HS-27A (cell line): ENCODE data around the gene NHLH1.

Experiments
- DNase-seq: peaks from one replicate; pipeline ENCODE4 v3.0.0-alpha.2; 2012; ENCODE audit warnings: low read depth, missing footprints

NHLH1 gene

GRCh38 chr1:160359559-160360226, 7.2 kb upstream of the NHLH1 start:
- no peak for DNase-seq

DNA sequence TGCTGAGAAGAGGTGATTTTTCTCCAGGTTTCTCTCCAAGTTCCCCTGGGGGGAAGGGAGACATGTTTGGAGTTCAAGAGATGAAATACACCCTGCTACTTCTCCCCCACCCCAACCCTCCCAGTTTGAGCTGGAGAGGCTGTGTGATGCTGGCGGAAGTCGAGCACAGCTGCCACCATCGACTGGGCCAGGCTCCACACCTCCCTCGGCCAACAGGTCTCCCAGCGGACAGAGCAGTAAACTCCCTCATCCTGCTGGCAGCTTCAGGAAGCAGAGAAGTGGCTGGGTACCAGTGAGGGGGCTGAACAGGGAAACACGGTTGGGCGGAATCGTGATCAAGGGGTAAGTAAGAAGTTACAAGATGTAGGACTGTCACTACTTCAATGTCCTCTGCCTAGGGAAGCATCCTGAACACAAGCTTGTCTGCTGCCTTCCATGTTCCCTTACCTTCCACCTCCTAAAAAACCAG, 6.6 kb upstream of the NHLH1 start:
- no peak for DNase-seq

DNA sequence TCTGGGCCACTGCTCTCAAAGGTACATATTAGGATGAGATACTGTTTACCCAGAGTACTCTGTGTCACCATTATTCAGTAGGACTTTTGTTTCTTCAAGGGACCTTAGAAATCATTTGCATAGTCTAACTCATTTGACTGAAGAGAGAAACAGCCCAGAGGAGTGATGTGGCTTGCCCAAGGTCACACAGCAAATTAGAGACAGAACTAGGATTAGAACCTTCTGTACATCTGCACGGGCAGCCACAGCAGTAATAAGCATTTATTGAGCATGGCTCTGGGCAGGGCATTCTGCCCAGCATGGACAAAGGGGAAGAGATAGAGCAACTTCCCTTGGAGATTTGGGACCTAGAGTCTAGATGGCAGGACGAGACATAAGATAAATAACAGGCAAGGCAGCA, 5.7 kb upstream of the NHLH1 start:
- no peak for DNase-seq

DNA sequence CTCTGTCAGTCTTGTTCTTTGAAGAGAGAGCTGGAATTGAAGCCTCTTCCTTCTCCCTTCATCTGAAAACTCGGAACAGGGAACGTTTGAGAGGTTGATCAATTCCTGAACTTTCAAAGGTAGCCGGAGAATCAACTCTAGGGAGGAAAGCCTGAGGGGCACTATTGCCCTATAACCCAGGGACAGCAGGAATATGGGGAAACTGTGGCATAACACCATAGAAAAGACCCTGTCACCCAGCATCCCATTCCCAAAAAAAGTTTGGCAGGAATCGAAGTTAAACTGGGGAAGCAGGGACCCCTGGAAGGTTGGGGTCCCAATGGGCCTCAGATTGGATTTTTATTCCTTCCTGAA, 5.1 kb upstream of the NHLH1 start:
- DNase-seq = no peak

DNA sequence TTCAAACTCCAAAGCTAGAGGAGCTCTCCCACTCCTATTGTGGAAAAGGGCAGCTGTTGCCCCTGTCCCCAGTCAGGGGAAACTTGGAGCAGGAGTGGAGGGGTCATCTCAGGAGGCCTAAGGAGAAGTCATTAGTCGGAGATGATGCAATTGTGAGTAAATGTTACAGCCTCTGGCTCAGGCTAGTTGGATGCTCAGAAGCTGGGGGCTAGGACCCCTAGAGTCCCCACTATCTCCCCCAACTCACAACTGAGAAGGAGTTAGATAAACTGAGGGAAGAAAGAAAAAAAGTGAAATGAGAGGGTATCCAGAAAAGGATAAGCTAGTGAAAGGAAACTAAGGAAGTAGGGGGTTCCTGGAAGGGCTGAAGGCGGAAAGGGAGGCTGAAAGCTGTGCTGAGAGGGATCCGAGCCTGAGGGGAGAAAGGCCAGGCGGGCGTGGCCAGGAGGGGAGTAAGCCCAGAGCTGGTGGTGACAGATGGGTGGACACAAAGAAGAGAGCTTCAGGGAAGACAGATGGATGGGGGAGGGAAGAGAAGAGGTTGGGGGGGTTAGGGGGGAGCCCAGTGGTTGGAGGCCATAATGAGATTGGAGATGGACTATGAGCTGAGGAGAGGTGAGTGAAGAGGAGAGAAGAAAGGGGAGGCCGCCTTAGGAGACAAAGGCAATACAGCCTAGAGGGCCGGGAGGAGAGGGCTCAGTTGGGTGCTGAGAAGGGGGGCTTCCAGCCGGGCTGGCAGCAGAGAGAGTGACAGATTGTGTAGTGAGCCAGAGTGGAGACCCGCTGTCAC, 4.5 kb upstream of the NHLH1 start:
- no peak for DNase-seq

DNA sequence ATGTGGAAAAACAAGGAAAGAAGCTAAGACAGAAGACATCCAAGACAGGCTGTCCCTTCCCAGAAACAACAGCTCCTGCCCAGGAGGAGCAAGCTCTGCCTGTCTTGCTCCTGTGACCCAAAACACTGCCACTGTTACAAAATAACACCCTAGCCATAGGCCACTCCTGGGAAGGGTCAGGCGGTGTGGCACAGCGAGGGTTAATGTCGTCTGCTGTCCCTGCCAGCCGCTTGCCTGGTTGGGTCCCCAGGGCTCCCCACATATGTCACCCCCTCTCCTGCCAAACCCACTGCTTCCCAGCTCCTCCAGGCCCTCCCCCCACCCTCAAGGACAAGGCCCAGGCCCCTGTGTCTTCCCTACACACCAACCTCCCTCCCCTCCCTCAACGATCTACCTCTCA, 3.9 kb upstream of the NHLH1 start:
- DNase-seq = no peak

- DNase-seq = no peak
Observed at GRCh38 chr1:160363951-160364735, 2.7 kb upstream of the NHLH1 start.

DNA sequence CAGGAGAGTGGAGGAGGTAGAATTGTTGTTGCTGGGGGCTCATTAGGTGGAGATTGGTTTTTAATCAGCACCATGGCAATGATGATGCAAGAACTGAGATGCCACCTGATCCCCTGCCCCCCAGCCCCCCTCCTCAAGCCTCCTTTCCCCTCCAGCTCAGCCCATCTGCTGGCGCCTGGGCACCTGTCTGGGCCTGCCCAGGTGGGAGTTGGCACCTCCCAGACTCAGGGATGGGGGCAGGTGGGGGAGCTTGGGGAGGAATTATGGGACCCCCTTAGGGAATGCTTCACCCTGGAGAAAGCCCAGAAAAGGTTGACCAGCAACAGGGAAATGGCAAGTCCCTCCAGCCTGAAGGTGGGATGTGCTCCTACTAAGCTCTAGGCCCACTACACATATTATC, 1.5 kb upstream of the NHLH1 start:
- no peak for DNase-seq

GRCh38 chr1:160367516-160367900, 637 bp downstream of the NHLH1 start:
- DNase-seq = no peak

DNA sequence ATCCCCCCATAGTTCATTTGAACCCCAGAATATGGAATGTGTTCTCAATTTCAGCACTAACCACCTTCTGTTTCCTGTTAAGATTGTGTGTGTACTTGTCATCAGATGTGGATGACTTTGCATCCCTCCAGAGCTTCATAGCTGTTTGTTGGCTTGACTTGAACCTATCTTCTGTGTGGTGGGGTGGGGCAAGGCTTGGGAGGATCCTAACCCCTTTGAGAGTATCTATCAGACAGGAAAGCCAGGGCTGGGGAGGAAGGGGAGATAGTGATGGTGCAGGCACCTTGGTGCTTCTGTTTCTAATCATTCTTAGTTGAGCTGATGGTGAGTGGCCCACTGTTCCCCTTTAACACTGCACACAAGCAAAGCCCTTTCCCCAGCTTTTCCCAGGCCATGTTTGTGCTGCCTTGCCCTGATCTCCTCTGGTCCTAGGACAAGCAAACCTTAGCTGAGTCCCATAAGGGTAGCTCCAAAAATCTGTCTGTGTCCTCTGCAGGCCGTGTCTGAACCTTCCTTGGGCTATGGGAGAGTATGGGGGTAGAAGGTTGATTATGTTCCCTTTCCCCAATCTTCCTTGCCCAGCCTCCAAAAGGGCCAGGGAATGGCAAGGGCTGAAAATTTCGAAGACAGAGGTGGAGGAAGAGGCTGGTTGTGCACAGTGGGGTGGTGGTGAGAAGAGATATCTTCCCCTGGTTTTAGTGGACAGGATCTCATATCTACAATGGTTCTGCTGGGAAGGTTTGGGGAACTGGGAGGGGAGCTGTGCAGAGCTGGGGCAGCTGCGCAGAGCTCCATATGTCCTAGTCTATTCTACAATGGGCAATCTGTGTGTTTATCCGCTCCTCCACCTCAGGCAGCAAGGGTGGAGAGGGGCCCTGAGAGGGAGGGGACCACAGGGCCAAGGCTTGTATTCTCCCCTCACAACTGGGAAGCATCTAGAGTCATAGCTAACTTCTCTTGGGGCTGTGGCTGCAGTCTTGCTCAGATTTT, 1.4 kb downstream of the NHLH1 start:
- no peak for DNase-seq

- DNase-seq = no peak
Observed at GRCh38 chr1:160369087-160369486, 2.2 kb downstream of the NHLH1 start.

DNA sequence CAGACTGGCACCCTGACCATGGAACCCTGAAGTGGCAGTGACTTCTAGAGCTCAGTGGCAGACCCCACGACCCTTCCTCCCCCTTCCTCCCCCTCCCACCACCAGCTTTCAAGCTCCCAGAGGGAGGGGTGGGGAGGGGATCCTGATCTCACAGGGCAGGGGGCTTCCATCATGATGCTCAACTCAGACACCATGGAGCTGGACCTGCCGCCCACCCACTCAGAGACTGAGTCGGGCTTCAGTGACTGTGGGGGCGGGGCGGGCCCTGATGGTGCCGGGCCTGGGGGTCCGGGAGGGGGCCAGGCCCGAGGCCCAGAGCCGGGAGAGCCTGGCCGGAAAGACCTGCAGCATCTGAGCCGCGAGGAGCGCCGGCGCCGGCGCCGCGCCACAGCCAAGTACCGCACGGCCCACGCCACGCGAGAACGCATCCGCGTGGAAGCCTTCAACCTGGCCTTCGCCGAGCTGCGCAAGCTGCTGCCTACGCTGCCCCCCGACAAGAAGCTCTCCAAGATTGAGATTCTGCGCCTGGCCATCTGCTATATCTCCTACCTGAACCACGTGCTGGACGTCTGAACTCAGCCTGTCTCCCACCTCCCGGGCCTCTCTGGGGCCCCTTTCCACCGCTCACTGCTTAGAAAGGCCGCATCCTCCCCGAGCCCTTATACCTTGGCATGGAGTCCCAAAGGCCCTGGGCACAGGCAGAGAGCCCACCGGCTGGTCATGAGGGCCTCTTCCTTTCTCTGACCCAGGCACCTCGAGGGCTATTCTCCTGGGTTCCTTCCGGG, 3.9 kb downstream of the NHLH1 start:
- no peak for DNase-seq

DNA sequence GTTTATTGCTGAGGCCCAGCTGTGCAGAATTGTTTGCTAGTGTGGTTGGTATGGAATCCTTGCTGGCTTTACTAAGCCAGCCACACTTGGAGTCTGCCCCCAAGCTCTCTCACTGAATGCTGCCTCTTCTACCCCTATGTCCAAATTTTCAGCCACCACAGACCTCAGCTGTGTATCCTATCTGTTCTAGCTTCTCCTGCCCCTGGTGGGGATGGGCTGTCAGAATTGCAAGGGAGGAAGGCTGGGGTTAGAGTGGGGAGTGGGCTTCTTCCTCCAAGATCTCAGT, 4.4 kb downstream of the NHLH1 start:
- DNase-seq = no peak

GRCh38 chr1:160371756-160372155, 4.9 kb downstream of the NHLH1 start:
- DNase-seq = no peak

DNA sequence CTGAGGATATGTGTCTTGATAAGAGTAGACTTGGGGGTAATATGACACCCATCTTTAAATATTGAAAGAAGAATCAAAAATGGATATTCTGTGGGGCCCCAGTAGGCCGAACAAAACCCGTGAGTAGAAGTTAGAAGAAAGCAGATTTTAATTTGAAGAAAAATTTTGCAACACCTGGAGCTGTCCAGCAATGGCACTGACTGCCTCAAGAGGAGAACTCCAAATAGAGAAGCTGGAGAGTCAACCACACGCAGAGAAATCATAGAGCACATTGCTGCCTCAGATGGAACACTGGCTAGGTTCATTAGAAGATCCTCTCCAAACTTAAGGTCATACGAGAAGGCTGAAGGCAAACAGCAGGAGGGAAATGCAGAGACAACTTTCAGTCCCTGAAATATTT, 6.8 kb downstream of the NHLH1 start:
- DNase-seq = no peak

GRCh38 chr1:160374306-160375110, 7.6 kb downstream of the NHLH1 start:
- no peak for DNase-seq

GRCh38 chr1:160375788-160376524, 9.1 kb downstream of the NHLH1 start:
- DNase-seq = no peak

DNA sequence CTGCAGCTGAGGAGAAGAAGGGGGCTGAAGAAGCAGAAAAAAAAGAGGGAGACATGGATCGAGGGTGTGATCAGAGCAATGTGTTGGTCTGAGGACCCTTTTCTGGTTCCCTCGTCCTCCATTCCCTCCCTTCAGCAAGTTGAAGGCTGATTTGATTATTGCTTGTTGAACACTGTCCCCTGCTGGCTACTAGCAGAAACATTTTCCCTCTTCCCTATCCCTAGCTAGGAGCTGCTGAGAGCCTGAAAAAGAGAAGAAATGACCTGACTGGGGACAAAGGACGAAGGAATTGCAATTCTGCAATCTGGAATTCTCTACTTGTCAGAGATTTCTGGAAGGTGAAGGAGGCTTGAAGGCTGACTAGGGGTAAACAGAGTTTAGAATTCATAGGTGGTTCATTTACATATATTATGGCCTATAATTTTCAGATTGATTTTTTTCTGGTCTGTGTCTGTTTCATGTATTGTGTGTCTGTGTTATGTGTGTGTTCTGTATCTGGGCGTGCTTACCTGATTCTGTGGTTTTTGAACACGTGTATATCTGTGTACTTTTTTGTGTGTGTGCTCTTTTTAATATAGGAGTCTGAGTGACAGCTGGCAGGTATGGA, 9.8 kb downstream of the NHLH1 start:
- DNase-seq = peak; percentile 15

- no peak for DNase-seq
Observed at GRCh38 chr1:160377585-160378206, 10.8 kb downstream of the NHLH1 start.
